ENCODE data around the gene FEZF2.

Gene FEZF2

DNA sequence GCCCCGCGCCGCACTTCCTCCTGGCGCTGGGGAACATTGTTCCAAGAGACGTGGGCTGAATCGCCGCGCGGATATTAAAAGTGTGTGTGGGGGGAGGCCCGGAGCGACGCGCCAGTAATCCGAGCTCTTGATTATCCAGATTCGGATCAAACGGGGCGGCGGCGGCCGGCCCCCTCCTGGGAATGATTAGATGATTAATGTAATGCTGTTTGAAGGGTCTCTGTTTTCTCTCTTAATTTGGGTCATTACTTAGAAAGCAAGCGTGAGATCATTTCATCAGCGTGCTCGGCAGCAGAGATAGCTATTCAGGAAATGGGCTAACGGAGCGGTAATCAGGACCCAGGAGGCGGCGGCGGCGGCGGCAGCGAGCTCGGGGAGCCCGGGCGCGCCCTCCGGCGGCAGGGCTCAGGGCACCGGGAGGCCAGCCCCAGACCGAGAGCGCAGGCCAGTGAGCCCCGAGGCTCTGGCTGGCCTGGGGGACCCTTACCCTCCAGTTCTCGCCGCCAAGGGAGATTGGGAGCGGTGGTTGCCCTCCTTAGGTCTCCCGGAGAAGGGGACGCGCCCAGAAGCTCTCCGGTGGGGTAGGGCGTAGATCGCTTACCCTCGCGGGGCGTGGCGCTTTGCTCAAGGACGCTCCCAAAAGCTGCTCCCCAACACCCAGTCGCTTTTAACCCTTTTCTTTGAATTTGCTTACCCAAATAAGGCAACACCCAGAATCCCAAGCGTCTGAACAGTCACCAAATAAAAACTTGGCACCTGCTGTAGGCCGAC is 4.5 kb downstream of the FEZF2 start:
- peak in 1 of 2 experiments; percentile 3 for DNase-seq

DNA sequence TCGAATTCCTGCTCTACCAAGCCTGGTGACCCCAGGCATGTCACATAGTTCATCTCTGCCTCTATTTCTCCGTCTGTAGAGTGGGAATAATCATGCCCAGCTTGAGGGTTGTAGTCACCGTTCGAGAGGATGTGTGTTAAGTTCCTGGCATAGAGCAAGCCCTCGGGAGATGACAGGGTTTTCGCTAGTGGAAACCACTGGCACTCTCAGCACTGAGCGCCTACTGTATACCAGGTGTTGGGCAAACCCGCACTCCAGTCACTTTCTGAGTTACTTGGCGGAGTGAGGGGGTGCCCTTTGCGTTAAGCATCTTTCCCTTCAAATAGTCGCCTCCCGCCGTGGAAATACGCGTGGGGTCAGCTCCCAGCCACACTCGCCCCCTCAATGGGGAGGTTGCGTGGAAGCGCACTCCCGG is 5.1 kb downstream of the FEZF2 start:
- DNase-seq, result no peak
- TF ChIP-seq GATA1 (IDR thresholded peaks at IDR 0.05; ENCODE audit: low read depth, low read length) (no peak), POLR2A (IDR thresholded peaks at IDR 0.05; ENCODE audit: low read length) (no peak)

More for the DNA sequence above, 4.5 kb downstream of the FEZF2 start:
- TF ChIP-seq GATA1 (IDR thresholded peaks at IDR 0.05; ENCODE audit: low read depth, low read length) (no peak), POLR2A (IDR thresholded peaks at IDR 0.05; ENCODE audit: low read length) (no peak)

DNA sequence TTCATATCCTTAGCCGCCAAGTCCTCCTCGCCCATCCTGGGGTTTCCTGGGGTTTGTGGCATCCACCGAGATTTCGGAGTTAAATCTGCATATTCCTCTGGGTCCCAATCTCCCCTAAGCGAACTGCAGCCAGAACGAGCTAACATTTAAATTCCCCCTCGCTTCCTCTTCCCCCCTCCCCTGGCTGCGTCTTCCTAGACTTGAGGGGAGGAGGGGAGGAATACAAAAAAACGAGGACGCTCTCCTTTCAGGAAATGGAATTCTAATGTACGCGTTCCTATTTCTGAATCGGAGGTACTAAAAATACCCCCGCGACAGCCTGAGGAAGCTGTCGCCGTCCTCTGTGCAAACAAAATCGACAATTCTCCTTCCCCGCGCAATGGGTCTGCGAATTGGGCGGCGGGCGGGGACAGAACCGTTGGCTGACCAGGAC is 5.6 kb downstream of the FEZF2 start:
- DNase-seq, result no peak
- TF ChIP-seq GATA1 (IDR thresholded peaks at IDR 0.05; ENCODE audit: low read depth, low read length) (no peak), POLR2A (IDR thresholded peaks at IDR 0.05; ENCODE audit: low read length) (no peak)

DNA sequence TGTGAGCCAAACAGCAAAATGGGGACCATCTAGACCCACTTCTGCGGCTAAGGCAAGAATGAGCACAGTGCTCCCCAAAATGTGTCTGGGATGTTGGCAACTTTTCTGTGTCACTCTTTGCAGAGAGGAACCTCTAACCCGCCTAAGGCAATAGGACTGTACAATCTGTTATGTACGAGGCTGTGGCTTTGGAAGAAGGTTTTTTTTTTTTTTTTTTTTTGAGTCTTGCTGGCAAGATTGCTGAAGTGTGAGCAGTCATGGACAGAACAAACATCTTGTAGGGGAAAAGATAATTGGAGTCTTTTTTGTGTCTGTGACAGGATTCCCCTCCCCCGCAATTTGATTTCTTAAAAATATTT is 7.2 kb downstream of the FEZF2 start:
- DNase-seq, result no peak
- no peak for TF ChIP-seq GATA1 (IDR thresholded peaks at IDR 0.05; ENCODE audit: low read depth, low read length)
- TF ChIP-seq POLR2A (IDR thresholded peaks at IDR 0.05; ENCODE audit: low read length), result no peak

DNA sequence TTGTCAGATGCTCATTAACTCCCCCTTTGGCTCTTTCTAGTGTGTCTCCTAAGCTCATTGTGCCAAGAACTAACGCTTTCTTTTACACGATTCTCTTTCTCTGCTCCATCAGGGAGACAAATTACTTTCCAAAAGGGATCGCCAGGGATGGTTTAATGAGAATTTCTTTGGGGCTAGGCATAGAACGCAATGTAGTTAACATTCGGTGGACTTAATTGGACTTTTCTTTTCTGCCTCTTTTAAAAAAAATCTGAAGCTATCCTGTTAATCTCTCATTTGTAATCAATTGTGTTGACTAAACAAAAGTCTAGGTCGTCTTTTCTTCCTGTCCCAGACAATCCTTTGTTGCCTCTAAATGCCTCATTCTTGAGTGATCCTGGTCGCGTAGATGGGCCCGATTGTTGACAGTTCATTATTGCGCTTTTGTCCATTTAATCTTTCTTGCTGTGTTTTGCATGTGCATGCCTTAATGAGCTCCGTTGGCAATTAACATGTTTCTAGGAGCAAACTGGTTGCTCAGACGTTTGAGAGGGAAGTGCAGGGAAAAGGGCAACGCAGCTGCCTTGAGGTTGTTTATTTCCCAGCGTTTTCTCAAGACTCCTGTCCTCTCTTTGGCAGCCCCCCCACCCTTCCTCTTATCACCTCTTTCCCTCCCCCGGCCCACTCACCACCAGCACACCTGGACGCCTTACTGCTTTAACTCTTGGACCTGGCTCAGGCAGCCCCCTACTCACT is 7.8 kb downstream of the FEZF2 start:
- DNase-seq, result no peak
- TF ChIP-seq GATA1 (IDR thresholded peaks at IDR 0.05; ENCODE audit: low read depth, low read length) (no peak), POLR2A (IDR thresholded peaks at IDR 0.05; ENCODE audit: low read length) (no peak)

DNA sequence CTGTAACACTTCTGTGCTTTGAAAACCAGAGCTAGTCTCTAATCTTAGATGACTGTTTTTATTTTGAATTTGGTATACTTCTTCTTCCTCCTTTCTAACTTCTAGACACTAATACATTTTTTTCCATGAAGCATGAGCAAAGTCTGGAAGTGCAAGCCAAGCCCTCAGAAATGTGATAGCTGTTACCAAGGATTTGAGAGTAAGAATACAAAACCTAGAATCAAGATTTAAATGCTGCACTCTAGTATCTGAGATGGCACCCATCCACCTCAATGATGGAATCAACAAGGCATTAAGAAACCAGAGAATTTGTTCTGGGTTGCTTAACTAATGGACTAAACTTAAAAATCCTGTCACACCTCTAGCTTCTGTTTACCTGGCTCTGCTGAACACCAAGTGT is 9.2 kb downstream of the FEZF2 start:
- TF ChIP-seq POLR2A (IDR thresholded peaks at IDR 0.05; ENCODE audit: low read length) (no peak), GATA1 (IDR thresholded peaks at IDR 0.05; ENCODE audit: low read depth, low read length) (no peak)
- DNase-seq, result no peak

DNA sequence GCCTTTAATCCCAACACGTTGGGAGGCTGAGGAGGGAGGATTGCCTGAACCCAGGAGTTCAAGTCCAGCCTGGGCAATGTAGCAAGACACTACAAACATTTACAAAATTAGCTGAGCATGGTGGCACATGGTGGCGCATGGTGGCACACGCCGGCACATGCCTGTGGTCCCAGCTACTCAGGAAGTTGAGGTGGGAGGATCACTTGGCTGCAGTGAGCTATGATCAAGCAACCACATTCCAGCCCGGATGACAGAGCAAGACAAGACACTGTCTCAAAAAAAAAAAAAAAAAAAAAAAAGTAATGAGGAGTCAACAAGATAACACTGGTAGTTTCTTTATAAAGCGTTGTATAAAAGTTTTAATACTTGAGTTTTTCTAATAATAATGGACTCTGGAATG is 10.1 kb downstream of the FEZF2 start:
- TF ChIP-seq GATA1 (IDR thresholded peaks at IDR 0.05; ENCODE audit: low read depth, low read length) (no peak), POLR2A (IDR thresholded peaks at IDR 0.05; ENCODE audit: low read length) (no peak)
- no peak for DNase-seq

DNA sequence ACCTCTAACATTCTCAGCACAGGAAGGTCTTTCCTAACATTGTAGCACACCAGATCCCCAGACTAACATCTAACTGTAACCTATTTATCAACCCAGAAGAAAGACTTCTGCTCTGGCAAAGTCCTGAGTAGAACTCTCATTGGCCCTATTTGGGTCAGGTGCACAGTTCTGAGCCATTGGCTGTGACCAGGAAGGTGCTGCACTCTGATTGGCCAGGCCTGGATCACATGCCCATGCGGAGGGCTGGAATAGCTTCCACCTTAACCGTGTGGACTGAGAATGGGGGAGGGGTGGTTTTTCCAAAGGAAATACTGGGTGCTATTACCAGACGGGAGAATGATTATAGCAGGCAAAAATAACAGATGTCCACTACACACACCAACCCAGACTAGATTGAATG is 11.5 kb downstream of the FEZF2 start:
- TF ChIP-seq POLR2A (IDR thresholded peaks at IDR 0.05; ENCODE audit: low read length) (no peak), GATA1 (IDR thresholded peaks at IDR 0.05; ENCODE audit: low read depth, low read length) (no peak)
- no peak for DNase-seq

DNA sequence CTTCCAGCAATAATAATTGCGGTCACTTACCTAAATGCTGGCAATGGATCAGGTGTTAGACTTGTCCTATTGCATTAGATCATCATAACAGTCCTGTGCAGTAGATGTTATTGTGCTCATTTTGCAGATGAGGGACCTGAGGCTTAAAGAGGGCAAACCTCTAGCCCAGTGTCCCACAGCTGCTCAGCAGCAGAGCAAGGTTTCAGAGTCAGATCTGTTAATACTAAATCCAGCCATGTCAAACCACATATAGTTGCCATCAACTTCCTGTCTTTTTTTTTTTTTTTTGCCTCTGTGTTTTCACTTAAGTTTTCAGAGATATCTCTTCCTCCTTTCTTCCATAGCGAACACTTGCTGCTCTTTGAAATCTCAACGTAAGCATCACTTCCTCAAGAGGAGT is 12.1 kb downstream of the FEZF2 start:
- TF ChIP-seq POLR2A (IDR thresholded peaks at IDR 0.05; ENCODE audit: low read length), result no peak
- no peak for TF ChIP-seq GATA1 (IDR thresholded peaks at IDR 0.05; ENCODE audit: low read depth, low read length)

DNA sequence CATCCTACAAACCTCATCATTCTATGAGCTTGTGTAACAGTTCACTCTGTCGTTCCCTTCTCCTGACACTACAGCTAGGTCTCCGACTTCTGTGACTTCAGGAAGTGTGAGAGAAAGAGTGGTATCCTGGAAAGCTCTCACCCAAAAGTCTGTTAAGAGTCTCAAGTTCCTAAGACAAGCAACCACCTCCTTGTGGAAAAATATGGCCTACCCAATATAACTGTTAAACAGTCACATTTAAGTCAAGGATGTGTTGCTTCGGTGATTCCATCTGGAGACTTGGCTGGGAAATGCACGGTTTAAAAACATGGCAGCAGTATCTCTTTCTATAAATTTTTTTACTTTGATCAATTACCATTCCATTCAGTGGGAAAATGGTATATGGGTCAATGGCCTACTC is 13.8 kb downstream of the FEZF2 start:
- DNase-seq, result no peak
- TF ChIP-seq GATA1 (IDR thresholded peaks at IDR 0.05; ENCODE audit: low read depth, low read length) (no peak), POLR2A (IDR thresholded peaks at IDR 0.05; ENCODE audit: low read length) (no peak)

More for the DNA sequence above, 12.1 kb downstream of the FEZF2 start:
- DNase-seq, result no peak

DNA sequence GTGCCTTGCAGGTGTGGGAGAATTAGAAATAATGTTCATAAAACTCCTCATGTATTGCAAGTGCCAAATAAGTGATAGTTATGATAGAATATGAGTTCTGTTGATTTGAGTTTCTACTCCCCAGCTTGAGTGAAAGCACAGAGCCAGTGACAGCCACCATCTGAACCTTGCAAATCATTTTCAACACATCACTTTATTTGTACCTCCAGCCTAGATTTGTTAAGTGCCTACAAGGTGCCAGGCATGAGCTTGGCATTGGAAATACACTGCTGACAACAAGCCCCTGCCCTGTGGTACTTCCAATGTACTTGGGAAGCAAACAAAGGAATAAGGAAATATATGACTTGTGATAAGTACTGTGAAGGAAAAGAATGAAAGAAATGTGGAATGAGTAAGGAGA is 17.0 kb downstream of the FEZF2 start:
- TF ChIP-seq GATA1 (IDR thresholded peaks at IDR 0.05; ENCODE audit: low read depth, low read length), result no peak
- no peak for TF ChIP-seq POLR2A (IDR thresholded peaks at IDR 0.05; ENCODE audit: low read length)
- no peak for DNase-seq

DNA sequence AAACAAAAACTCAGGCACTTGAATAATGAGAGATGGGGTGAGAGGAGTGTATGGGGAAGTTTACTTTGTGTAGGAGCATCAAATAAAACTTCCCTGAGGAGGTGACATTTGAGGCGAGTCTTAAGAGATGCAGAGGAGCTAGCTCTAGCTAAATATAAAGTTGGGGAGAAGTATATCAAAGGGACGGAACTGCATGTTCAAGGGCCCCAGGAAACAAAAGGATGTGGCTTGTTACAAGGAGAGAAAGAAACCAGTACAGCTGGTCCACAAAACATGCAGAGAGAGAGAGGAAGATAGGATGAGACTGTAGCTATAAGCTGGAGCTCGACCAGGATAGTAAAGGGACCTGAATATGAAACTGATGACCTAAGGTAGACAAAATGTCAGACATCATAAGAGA is 17.6 kb downstream of the FEZF2 start:
- no peak for DNase-seq
- TF ChIP-seq GATA1 (IDR thresholded peaks at IDR 0.05; ENCODE audit: low read depth, low read length) (no peak), POLR2A (IDR thresholded peaks at IDR 0.05; ENCODE audit: low read length) (no peak)

DNA sequence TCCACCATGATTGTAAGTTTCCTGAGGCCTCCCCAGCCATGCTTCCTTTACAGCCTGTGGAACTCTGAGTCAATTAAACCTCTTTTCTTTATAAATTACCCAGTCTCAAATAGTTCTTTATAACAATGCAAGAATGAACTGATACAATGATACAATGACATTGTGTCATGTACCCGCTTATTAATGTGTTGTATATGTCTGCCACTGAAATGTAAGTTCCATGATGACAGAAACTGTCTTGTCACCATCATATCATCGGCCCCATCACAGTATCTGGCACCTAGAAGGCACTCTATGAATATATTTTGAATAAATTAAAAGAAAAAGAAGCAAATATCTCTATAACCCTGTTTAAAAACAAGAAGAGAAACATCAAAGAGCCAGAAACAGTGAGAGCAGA is 29.6 kb downstream of the FEZF2 start:
- no peak for DNase-seq
- no peak for TF ChIP-seq POLR2A (IDR thresholded peaks at IDR 0.05; ENCODE audit: low read length)
- no peak for TF ChIP-seq GATA1 (IDR thresholded peaks at IDR 0.05; ENCODE audit: low read depth, low read length)

DNA sequence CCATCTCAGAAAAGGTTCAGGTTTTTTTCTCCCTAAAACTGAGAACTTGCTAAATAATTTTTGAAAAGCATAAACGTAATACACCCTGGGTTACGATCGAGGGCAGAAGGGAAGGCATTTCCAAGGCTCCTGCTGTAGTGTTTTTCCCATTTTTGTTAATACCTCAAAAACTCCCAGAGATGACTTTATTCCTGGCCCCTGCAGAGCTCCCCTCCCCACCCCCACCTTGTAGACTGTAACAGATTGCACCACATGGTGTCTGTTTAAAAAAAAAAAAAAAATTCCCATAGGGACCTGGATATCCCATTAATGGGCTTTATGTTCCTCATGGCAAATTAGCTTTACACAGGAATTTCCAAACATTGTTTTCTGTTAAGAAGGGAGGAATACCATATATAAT is 38.2 kb downstream of the FEZF2 start:
- no peak for DNase-seq
- TF ChIP-seq GATA1 (IDR thresholded peaks at IDR 0.05; ENCODE audit: low read depth, low read length) (no peak), POLR2A (IDR thresholded peaks at IDR 0.05; ENCODE audit: low read length) (no peak)

DNA sequence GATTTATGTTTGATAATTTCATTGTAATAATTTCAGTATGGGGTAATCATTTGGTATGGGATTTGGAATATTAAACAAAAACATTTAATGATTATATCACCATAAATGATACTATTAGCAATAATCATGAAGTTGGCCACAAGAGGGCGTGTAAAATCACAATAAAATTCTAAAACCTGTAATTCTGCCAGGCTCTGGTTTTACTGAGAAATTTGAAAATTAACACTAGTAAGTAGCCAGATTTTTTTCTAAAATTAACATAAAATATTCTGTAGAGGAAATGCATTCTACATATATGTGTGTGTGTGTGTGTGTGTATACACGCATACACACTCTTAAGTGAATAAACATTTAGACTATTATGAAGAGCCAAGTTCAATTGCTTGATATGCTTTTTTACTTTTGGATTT is 40.5 kb downstream of the FEZF2 start:
- DNase-seq, result peak; percentile 1 to 26

More for the DNA sequence above, 40.5 kb downstream of the FEZF2 start:
- no peak for TF ChIP-seq GATA1 (IDR thresholded peaks at IDR 0.05; ENCODE audit: low read depth, low read length)

Measured in erythroblast (primary cell).